SK-N-SH treated with all-trans-retinoic acid at 6 μM for 48 hours (cell line): ENCODE data around the gene NXPH1.

Experiments
- ATAC-seq: fragments of 200-7000 bp; cut with Tn5 transposase; 3 replicates; pipeline ENCODE4 v1.9.1; 2020; ENCODE audit warnings: mild to moderate bottlenecking, moderate library complexity
- ARNTL ChIP-seq: fragments of 450-650 bp; formaldehyde crosslinking; IDR thresholded peaks from 2 replicates; pipeline ENCODE4 v1.5.0; 2020; ENCODE audit warnings: low read depth, mild to moderate bottlenecking, moderate library complexity, borderline replicate concordance
- BACH2 ChIP-seq: fragments of 250-450 bp; sonication (Bioruptor Pico); IDR thresholded peaks from 2 replicates; pipeline ENCODE4 v1.9.0; 2021; ENCODE audit warnings: mild to moderate bottlenecking, borderline replicate concordance
- CREB5 ChIP-seq: fragments of 250-450 bp; sonication (Bioruptor Pico); IDR thresholded peaks from 2 replicates; pipeline ENCODE4 v1.5.1; 2020; ENCODE audit warnings: low read depth, mild to moderate bottlenecking, moderate library complexity
- CSDC2 ChIP-seq: fragments of 250-450 bp; sonication (Bioruptor Pico); IDR thresholded peaks from 2 replicates; pipeline ENCODE4 v1.5.0; 2020; ENCODE audit warnings: mild to moderate bottlenecking, moderate library complexity
- ESRRG ChIP-seq: fragments of 250-450 bp; sonication (Bioruptor Pico); IDR thresholded peaks from 2 replicates; pipeline ENCODE4 v1.6.1; 2021; ENCODE audit warnings: mild to moderate bottlenecking
- ISL1 ChIP-seq: fragments of 250-450 bp; sonication (Bioruptor Pico); IDR thresholded peaks from 2 replicates; pipeline ENCODE4 v2.1.2; 2022; ENCODE audit warnings: mild to moderate bottlenecking, moderate library complexity
- OSR1 ChIP-seq: fragments of 250-450 bp; sonication (Bioruptor Pico); IDR thresholded peaks from 2 replicates; pipeline ENCODE4 v1.8.0; 2022; ENCODE audit warnings: moderate library complexity, mild to moderate bottlenecking, inconsistent platforms
- POU6F1 ChIP-seq: fragments of 250-450 bp; sonication (Bioruptor Pico); IDR thresholded peaks from 2 replicates; pipeline ENCODE4 v1.8.0; 2021; ENCODE audit warnings: low read depth, mild to moderate bottlenecking, moderate library complexity, borderline replicate concordance
- PPARA ChIP-seq: fragments of 250-450 bp; sonication (Bioruptor Pico); IDR thresholded peaks from 2 replicates; pipeline ENCODE4 v1.5.0; 2020; ENCODE audit warnings: mild to moderate bottlenecking, borderline replicate concordance
- RARB ChIP-seq: fragments of 250-450 bp; sonication (Bioruptor Pico); IDR thresholded peaks from 2 replicates; pipeline ENCODE4 v1.8.0; 2021; ENCODE audit warnings: mild to moderate bottlenecking, moderate library complexity
- SNAI2 ChIP-seq: fragments of 250-450 bp; sonication (Bioruptor Pico); IDR thresholded peaks from 2 replicates; pipeline ENCODE4 v1.5.0; 2020; ENCODE audit warnings: mild to moderate bottlenecking, moderate library complexity
- TCF4 ChIP-seq: fragments of 250-450 bp; sonication (Bioruptor Pico); IDR thresholded peaks from 2 replicates; pipeline ENCODE4 v1.8.0; 2021; ENCODE audit warnings: mild to moderate bottlenecking, moderate library complexity, borderline replicate concordance
- TOX ChIP-seq: fragments of 250-450 bp; sonication (Bioruptor Pico); IDR thresholded peaks from 2 replicates; pipeline ENCODE4 v1.8.0; 2021; ENCODE audit warnings: mild to moderate bottlenecking, moderate library complexity, borderline replicate concordance
- ZC3H10 ChIP-seq: fragments of 250-450 bp; sonication (Bioruptor Pico); IDR thresholded peaks from 2 replicates; pipeline ENCODE4 v1.5.1; 2021; ENCODE audit warnings: mild to moderate bottlenecking, moderate library complexity
- ZFP30 ChIP-seq: fragments of 450-650 bp; formaldehyde crosslinking; IDR thresholded peaks from 2 replicates; pipeline ENCODE4 v1.5.0; 2022; ENCODE audit warnings: mild to moderate bottlenecking, moderate library complexity
- ZNF565 ChIP-seq: fragments of 450-650 bp; formaldehyde crosslinking; conservative IDR thresholded peaks from 2 replicates; pipeline ENCODE4 v1.5.0; 2020; ENCODE audit warnings: low read depth, mild to moderate bottlenecking, moderate library complexity
- ZNF70 ChIP-seq: fragments of 450-650 bp; formaldehyde crosslinking; IDR thresholded peaks from 2 replicates; pipeline ENCODE4 v1.5.0; 2020; ENCODE audit warnings: mild to moderate bottlenecking, moderate library complexity
- ZNF8 ChIP-seq: fragments of 450-650 bp; formaldehyde crosslinking; IDR thresholded peaks from 2 replicates; pipeline ENCODE4 v1.5.0; 2020; ENCODE audit warnings: mild to moderate bottlenecking, moderate library complexity
- TF ChIP-seq, protein P1 (sequence below): fragments of 250-450 bp; sonication (Bioruptor Pico); IDR thresholded peaks from 2 replicates; pipeline ENCODE4 v1.8.0; 2020; ENCODE audit warnings: mild to moderate bottlenecking, moderate library complexity, borderline replicate concordance
- TF ChIP-seq, protein P2 (sequence below): fragments of 250-450 bp; sonication (Bioruptor Pico); IDR thresholded peaks from 2 replicates; pipeline ENCODE4 v1.5.0; 2020; ENCODE audit warnings: mild to moderate bottlenecking, moderate library complexity

NXPH1 gene

DNA sequence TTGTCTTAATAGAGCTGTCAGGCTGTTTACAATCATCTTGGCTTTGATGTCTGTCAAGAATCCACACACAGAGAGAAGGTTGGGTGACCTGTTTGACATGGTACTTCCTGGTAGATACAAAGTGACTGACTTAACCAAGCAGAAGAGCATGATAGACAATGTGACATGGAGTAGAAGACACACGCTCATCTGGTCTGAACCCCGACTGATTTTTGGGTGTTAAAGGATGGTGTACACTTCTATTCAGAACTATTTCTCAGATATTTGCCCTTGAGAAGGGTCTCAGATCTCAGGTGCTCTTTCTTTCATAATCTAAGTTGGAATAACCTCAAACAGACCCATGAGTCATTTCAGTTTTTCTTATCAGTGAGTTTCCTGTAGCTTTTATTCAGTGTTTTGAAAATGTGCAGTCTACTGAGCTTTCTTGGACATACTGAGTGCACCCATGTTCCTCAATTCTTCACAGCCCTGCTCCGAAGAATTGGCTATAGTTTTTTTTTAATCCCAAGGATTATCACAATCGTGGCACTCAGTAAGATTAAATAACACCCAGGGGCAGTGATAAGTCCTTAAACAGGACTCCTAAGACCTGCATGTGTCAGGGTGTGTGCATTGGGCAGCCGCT lies 46.4 kb upstream of the NXPH1 start:
- no peak for ATAC-seq
- TF ChIP-seq, protein P1, sequence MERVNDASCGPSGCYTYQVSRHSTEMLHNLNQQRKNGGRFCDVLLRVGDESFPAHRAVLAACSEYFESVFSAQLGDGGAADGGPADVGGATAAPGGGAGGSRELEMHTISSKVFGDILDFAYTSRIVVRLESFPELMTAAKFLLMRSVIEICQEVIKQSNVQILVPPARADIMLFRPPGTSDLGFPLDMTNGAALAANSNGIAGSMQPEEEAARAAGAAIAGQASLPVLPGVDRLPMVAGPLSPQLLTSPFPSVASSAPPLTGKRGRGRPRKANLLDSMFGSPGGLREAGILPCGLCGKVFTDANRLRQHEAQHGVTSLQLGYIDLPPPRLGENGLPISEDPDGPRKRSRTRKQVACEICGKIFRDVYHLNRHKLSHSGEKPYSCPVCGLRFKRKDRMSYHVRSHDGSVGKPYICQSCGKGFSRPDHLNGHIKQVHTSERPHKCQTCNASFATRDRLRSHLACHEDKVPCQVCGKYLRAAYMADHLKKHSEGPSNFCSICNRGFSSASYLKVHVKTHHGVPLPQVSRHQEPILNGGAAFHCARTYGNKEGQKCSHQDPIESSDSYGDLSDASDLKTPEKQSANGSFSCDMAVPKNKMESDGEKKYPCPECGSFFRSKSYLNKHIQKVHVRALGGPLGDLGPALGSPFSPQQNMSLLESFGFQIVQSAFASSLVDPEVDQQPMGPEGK (CRISPR knock-in tag): no peak
- no peak for TF ChIP-seq ESRRG
- TF ChIP-seq SNAI2 (CRISPR knock-in tag): no peak
- no peak for TF ChIP-seq TOX (CRISPR knock-in tag)
- no peak for TF ChIP-seq POU6F1 (CRISPR knock-in tag)
- no peak for TF ChIP-seq RARB (CRISPR knock-in tag)
- TF ChIP-seq OSR1: no peak
- TF ChIP-seq BACH2 (CRISPR knock-in tag): no peak
- no peak for TF ChIP-seq TCF4 (CRISPR knock-in tag)
- TF ChIP-seq CREB5 (CRISPR knock-in tag): no peak
- TF ChIP-seq ZFP30 (CRISPR knock-in tag): no peak
- no peak for TF ChIP-seq ZC3H10 (CRISPR knock-in tag)
- no peak for TF ChIP-seq PPARA
- TF ChIP-seq, protein P2, sequence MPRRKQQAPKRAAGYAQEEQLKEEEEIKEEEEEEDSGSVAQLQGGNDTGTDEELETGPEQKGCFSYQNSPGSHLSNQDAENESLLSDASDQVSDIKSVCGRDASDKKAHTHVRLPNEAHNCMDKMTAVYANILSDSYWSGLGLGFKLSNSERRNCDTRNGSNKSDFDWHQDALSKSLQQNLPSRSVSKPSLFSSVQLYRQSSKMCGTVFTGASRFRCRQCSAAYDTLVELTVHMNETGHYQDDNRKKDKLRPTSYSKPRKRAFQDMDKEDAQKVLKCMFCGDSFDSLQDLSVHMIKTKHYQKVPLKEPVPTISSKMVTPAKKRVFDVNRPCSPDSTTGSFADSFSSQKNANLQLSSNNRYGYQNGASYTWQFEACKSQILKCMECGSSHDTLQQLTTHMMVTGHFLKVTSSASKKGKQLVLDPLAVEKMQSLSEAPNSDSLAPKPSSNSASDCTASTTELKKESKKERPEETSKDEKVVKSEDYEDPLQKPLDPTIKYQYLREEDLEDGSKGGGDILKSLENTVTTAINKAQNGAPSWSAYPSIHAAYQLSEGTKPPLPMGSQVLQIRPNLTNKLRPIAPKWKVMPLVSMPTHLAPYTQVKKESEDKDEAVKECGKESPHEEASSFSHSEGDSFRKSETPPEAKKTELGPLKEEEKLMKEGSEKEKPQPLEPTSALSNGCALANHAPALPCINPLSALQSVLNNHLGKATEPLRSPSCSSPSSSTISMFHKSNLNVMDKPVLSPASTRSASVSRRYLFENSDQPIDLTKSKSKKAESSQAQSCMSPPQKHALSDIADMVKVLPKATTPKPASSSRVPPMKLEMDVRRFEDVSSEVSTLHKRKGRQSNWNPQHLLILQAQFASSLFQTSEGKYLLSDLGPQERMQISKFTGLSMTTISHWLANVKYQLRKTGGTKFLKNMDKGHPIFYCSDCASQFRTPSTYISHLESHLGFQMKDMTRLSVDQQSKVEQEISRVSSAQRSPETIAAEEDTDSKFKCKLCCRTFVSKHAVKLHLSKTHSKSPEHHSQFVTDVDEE: no peak
- no peak for TF ChIP-seq ZNF8
- TF ChIP-seq ZNF70 (CRISPR knock-in tag): no peak

DNA sequence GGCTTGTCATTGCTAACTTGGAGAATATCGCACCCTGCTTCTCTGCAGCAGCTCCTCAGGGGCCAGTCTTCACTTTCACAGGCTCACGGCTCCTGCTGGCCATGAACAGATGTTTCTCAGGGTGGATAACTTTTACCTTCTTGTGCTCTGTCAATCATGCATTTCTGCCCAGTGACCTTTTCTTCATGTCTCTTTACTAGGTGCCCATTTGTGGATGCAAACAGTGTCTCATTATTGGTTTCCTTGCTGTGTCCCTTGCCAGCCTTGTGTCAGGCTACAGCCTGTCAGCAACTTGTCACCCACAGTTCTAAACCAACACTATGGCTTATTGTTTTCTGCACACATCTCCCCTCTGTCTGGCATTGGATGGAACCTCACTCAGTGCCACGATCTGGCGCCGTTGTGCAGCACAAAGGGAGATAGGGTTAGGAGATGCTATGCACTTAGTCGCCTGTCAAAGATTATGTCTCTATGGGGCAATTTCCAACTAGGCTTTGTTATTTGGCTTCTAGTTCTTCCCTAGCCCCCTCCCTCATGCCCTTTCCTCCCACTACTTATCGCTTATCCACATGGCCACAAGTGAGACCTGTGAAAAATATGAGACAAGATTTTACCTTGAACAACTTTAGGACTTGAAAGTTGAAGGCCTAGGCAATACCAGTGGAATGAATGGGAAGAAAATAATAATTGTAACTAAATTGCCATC lies 45.7 kb upstream of the NXPH1 start:
- ATAC-seq: no peak
- no peak for TF ChIP-seq CSDC2
- TF ChIP-seq SNAI2 (CRISPR knock-in tag): no peak
- TF ChIP-seq CREB5 (CRISPR knock-in tag): no peak
- TF ChIP-seq, protein P1 (CRISPR knock-in tag): no peak
- no peak for TF ChIP-seq ZNF565 (CRISPR knock-in tag)
- no peak for TF ChIP-seq ZNF8
- TF ChIP-seq ISL1 (CRISPR knock-in tag): no peak
- no peak for TF ChIP-seq ARNTL
- TF ChIP-seq, protein P2: no peak
- TF ChIP-seq OSR1: no peak
- TF ChIP-seq BACH2 (CRISPR knock-in tag): no peak
- TF ChIP-seq POU6F1 (CRISPR knock-in tag): no peak
- TF ChIP-seq ZNF70 (CRISPR knock-in tag): no peak
- TF ChIP-seq PPARA: no peak
